H1 (cell line): ENCODE results near the gene TEX14. TPM values are rescaled to one million over a fixed set of nuclear protein-coding genes. Genes with fewer than 3 reads are reported as not detected.

Source experiments
- CTCF ChIA-PET: fragments of 300-600 bp; sonication (Branson Sonifier 250); formaldehyde crosslinking; loops from one replicate; lab custom pipeline; 2021; ENCODE audit not compliant: partially characterized antibody; lab: Charles Lee
- POLR2A ChIA-PET: fragments of 300-600 bp; sonication (Branson Sonifier 250); formaldehyde crosslinking; loops from one replicate; lab custom pipeline; 2021; ENCODE audit warnings: inconsistent platforms; ENCODE audit not compliant: partially characterized antibody; lab: Charles Lee
- DNase-seq, 2 experiments: peaks; one replicate each; pipeline versions ENCODE4 v3.0.0 to v3.0.0-alpha.2; 2010 to 2022; ENCODE audit warnings: low spot score in 2 of 2, low read depth in 1 of 2, mixed read lengths in 1 of 2
- FAIRE-seq: peaks from 2 replicates; lab custom pipeline; 2011; peaks lifted over from hg19 to GRCh38; lab: Jason Lieb, UNC
- H2AFZ ChIP-seq: 2 replicates; pipeline ENCODE4 v1.8.1; 2012; ENCODE audit warnings: low read length, inconsistent platforms
- H2AK5ac ChIP-seq: 2 replicates; pipeline ENCODE4 v1.6.1; 2013; ENCODE audit warnings: low read depth, low read length
- H2BK120ac ChIP-seq: replicated peaks from 2 replicates; pipeline ENCODE3; 2013; ENCODE audit warnings: low read depth, low read length, inconsistent platforms
- H2BK12ac ChIP-seq: 2 replicates; pipeline ENCODE4 v1.6.1; 2013; ENCODE audit warnings: low read depth, low read length
- H2BK15ac ChIP-seq: 2 replicates; pipeline ENCODE4 v1.6.1; 2013; ENCODE audit warnings: low read length
- H2BK20ac ChIP-seq: 2 replicates; pipeline ENCODE4 v1.6.1; 2013; ENCODE audit warnings: low read length
- H2BK5ac ChIP-seq: 2 replicates; pipeline ENCODE4 v1.6.1; 2013; ENCODE audit warnings: low read depth, low read length
- H3K14ac ChIP-seq: 2 replicates; pipeline ENCODE4 v1.6.1; 2013; ENCODE audit warnings: inconsistent platforms; ENCODE audit not compliant: insufficient read length
- H3K18ac ChIP-seq: 2 replicates; pipeline ENCODE4 v1.6.1; 2013; ENCODE audit warnings: low read length; ENCODE audit errors: extremely low read depth
- H3K23ac ChIP-seq: 2 replicates; pipeline ENCODE4 v1.6.1; 2013; ENCODE audit warnings: inconsistent platforms; ENCODE audit not compliant: insufficient read length
- H3K23me2 ChIP-seq: 2 replicates; pipeline ENCODE4 v1.6.1; 2013; ENCODE audit warnings: low read depth, low read length
- H3K27ac ChIP-seq: 2 replicates; pipeline ENCODE4 v1.6.1; 2011; ENCODE audit warnings: low read depth, low read length, inconsistent platforms
- H3K27me3 ChIP-seq, 4 experiments: replicated peaks in 1 of 4; 1 replicate in 1 of 4; 2 replicates in 3 of 4; pipeline versions ENCODE4 v1.6.1 to v1.8.1; 2011 to 2013; ENCODE audit warnings: low read length in 3 of 4, mild to moderate bottlenecking in 3 of 4, inconsistent platforms in 2 of 4, mixed read lengths in 2 of 4, moderate library complexity in 1 of 4; ENCODE audit not compliant: control insufficient read depth in 3 of 4, insufficient read depth in 3 of 4; ENCODE audit errors: extremely low read depth in 1 of 4
- H3K36me3 ChIP-seq, 4 experiments: 2 replicates each; pipeline versions ENCODE4 v1.6.1 to v1.8.1; 2011 to 2013; ENCODE audit warnings: mild to moderate bottlenecking in 4 of 4, low read length in 3 of 4, moderate library complexity in 2 of 4, control low read depth in 1 of 4, inconsistent platforms in 1 of 4; ENCODE audit not compliant: insufficient read depth in 4 of 4, control insufficient read depth in 2 of 4
- H3K4ac ChIP-seq: replicated peaks from 2 replicates; pipeline ENCODE3; 2013; ENCODE audit warnings: low read length, low read depth, mixed read lengths, inconsistent platforms; ENCODE audit not compliant: insufficient read length
- H3K4me1 ChIP-seq, 4 experiments: replicated peaks in 1 of 4; 1 replicate in 1 of 4; 2 replicates in 3 of 4; pipeline versions ENCODE4 v1.6.1 to v1.8.1; 2011 to 2013; ENCODE audit warnings: low read length in 3 of 4, inconsistent platforms in 2 of 4, mixed read lengths in 1 of 4; ENCODE audit not compliant: insufficient read depth in 4 of 4, control insufficient read depth in 3 of 4
- H3K4me2 ChIP-seq, 2 experiments: 2 replicates each; pipeline versions ENCODE4 v1.6.1 to v1.8.1; 2011 to 2013; ENCODE audit warnings: low read depth in 2 of 2, low read length in 2 of 2, control low read depth in 1 of 2, inconsistent platforms in 1 of 2, mild to moderate bottlenecking in 1 of 2; ENCODE audit not compliant: insufficient read depth in 1 of 2
- H3K4me3 ChIP-seq, 4 experiments: fragments of 200-600, 300-600 bp in 1 of 4; sonication (generic), shearing (Covaris generic), sonication (Bioruptor Twin) in 1 of 4; 2 replicates each; pipeline versions ENCODE4 v1.5.1 to v1.8.1; 2011 to 2016; ENCODE audit warnings: low read length in 4 of 4, low read depth in 3 of 4, control low read depth in 2 of 4, inconsistent platforms in 2 of 4, mild to moderate bottlenecking in 2 of 4, mixed read lengths in 1 of 4, moderate library complexity in 1 of 4; ENCODE audit not compliant: insufficient read depth in 2 of 4; ENCODE audit errors: extremely low read depth in 1 of 4
- H3K56ac ChIP-seq: replicated peaks from 2 replicates; pipeline ENCODE3; 2013; ENCODE audit warnings: low read depth, mild to moderate bottlenecking, mixed read lengths, low read length, inconsistent platforms; ENCODE audit not compliant: insufficient read length
- H3K79me1 ChIP-seq: 2 replicates; pipeline ENCODE4 v1.6.1; 2013; ENCODE audit warnings: low read depth, low read length, control low read depth
- H3K79me2 ChIP-seq, 2 experiments: 2 replicates each; pipeline versions ENCODE4 v1.6.1 to v1.8.1; 2012 to 2013; ENCODE audit warnings: low read length in 2 of 2, mild to moderate bottlenecking in 2 of 2, inconsistent platforms in 1 of 2; ENCODE audit not compliant: insufficient read depth in 2 of 2, control insufficient read depth in 1 of 2
- H3K9ac ChIP-seq, 4 experiments: replicated peaks in 1 of 4; 1 replicate in 1 of 4; 2 replicates in 3 of 4; pipeline versions ENCODE4 v1.6.1 to v1.8.1; 2011 to 2013; ENCODE audit warnings: low read depth in 3 of 4, low read length in 3 of 4, control low read depth in 2 of 4, mild to moderate bottlenecking in 2 of 4, moderate library complexity in 2 of 4, inconsistent platforms in 1 of 4; ENCODE audit errors: extremely low read depth in 1 of 4
- H3K9me3 ChIP-seq, 2 experiments: 2 replicates each; pipeline versions ENCODE4 v1.6.1 to v1.8.1; 2012 to 2013; ENCODE audit warnings: mild to moderate bottlenecking in 2 of 2, moderate library complexity in 2 of 2, control low read depth in 1 of 2, inconsistent platforms in 1 of 2, low read depth in 1 of 2, low read length in 1 of 2, mixed read lengths in 1 of 2; ENCODE audit not compliant: insufficient read depth in 2 of 2
- H4K20me1 ChIP-seq, 2 experiments: replicated peaks in 1 of 2; 2 replicates each; pipeline versions ENCODE3 to v1.8.1; 2011 to 2013; ENCODE audit warnings: inconsistent platforms in 2 of 2, low read length in 2 of 2, mild to moderate bottlenecking in 1 of 2; ENCODE audit not compliant: insufficient read depth in 2 of 2, control insufficient read depth in 1 of 2
- H4K5ac ChIP-seq: 2 replicates; pipeline ENCODE4 v1.6.1; 2013; ENCODE audit warnings: low read length, low read depth, mixed read lengths, inconsistent platforms; ENCODE audit not compliant: insufficient read length
- H4K8ac ChIP-seq: 2 replicates; pipeline ENCODE4 v1.8.0; 2013; ENCODE audit warnings: mild to moderate bottlenecking, moderate library complexity, low read length, inconsistent platforms; ENCODE audit not compliant: insufficient read depth; ENCODE audit errors: extremely low read depth
- H4K91ac ChIP-seq: replicated peaks from 2 replicates; pipeline ENCODE3; 2013; ENCODE audit warnings: low read length, mixed read lengths, inconsistent platforms; ENCODE audit not compliant: insufficient read length
- CBX8 ChIP-seq: fragments of 300-800, 300-1000 bp; sonication (generic); IDR thresholded peaks from 2 replicates; pipeline ENCODE4 v1.7.1; 2016; ENCODE audit warnings: low read depth, low read length, borderline replicate concordance
- CEBPB ChIP-seq: IDR thresholded peaks from 2 replicates; pipeline ENCODE4 v1.6.1; 2012; ENCODE audit warnings: low read depth, low read length
- CREB1 ChIP-seq: IDR thresholded peaks from 2 replicates; pipeline ENCODE4 v1.6.1; 2012; ENCODE audit warnings: inconsistent platforms
- CTBP2 ChIP-seq: IDR thresholded peaks from 2 replicates; pipeline ENCODE4 v1.7.0; 2011; ENCODE audit warnings: borderline replicate concordance, mild to moderate bottlenecking, moderate library complexity, mixed read lengths, low read length; ENCODE audit not compliant: insufficient read depth, insufficient read length
- EP300 ChIP-seq, 2 experiments: IDR thresholded peaks; 1 replicate in 1 of 2; 2 replicates in 1 of 2; pipeline ENCODE4 v1.6.1; 2011 to 2012; ENCODE audit warnings: low read depth in 2 of 2, low read length in 2 of 2, mild to moderate bottlenecking in 2 of 2, borderline replicate concordance in 1 of 2, inconsistent platforms in 1 of 2, moderate library complexity in 1 of 2
- GABPA ChIP-seq: IDR thresholded peaks from 2 replicates; pipeline ENCODE4 v1.6.1; 2011; ENCODE audit warnings: mild to moderate bottlenecking, low read length, moderate library complexity, borderline replicate concordance; ENCODE audit not compliant: insufficient read depth
- POLR2A ChIP-seq, 2 experiments: IDR thresholded peaks; 1 replicate in 1 of 2; 2 replicates in 1 of 2; pipeline ENCODE4 v1.6.1; 2011; ENCODE audit warnings: low read depth in 2 of 2, low read length in 2 of 2, mild to moderate bottlenecking in 2 of 2; ENCODE audit errors: control extremely low read depth in 1 of 2
- RNF2 ChIP-seq: fragments of 200-900, 300-1000 bp; sonication (generic); IDR thresholded peaks from 2 replicates; pipeline ENCODE4 v1.7.1; 2016; ENCODE audit warnings: borderline replicate concordance, low read depth, mild to moderate bottlenecking, antibody characterized with exemption, low read length; ENCODE audit not compliant: poor library complexity, severe bottlenecking; ENCODE audit errors: missing control alignments
- RXRA ChIP-seq: IDR thresholded peaks from 2 replicates; pipeline ENCODE4 v1.6.1; 2011; ENCODE audit warnings: low read depth, mild to moderate bottlenecking, low read length, moderate library complexity; ENCODE audit not compliant: insufficient read depth
- YY1 ChIP-seq: IDR thresholded peaks from 2 replicates; pipeline ENCODE4 v1.6.1; 2011; ENCODE audit warnings: low read depth, mild to moderate bottlenecking, low read length
- WGBS, 2 experiments: shearing (Covaris generic) in 1 of 2; methylation state at CpG; one replicate each; pipeline versions ENCODE4 v1.1.6 to v1.1.7; 2013 to 2015; ENCODE audit warnings: low lambda C conversion rate in 2 of 2, mixed read lengths in 2 of 2, inconsistent platforms in 1 of 2, low coverage in 1 of 2, missing lambda C conversion rate in 1 of 2; ENCODE audit not compliant: insufficient replicate concordance in 2 of 2, insufficient coverage in 1 of 2, insufficient read length in 1 of 2; ENCODE audit errors: extremely low coverage in 1 of 2, missing lambda C conversion rate in 1 of 2; 5-methylcytosine and 5-hydroxymethylcytosine counted together
- polyA plus RNA-seq, 7 experiments: library from polyadenylated mRNA; depleted of rRNA in 3 of 7; stranded (reverse) in 5 of 7; unstranded in 2 of 7; fragments of >200 nt in 5 of 7; fragments of 200-250 nt in 2 of 7; gene quantifications; 1 replicate in 5 of 7; 2 replicates in 1 of 7; 4 replicates in 1 of 7; pipeline versions ENCODE4 v1.2.1 to v1.2.3, GENCODE V29; 2011 to 2013; ENCODE audit warnings: missing spikeins in 2 of 7, mixed read lengths in 2 of 7
- total RNA-seq: library from RNA; stranded (reverse); fragmentation: NEBNext Ultra II Directional; extraction: Animal tissue kit (Norgen Biotek cat#: 25700); gene quantifications from 2 replicates; pipeline ENCODE4 v1.2.1, GENCODE V29; 2021
- TF ChIP-seq, protein P1 (sequence below): IDR thresholded peaks from 2 replicates; pipeline ENCODE4 v1.6.1; 2011; ENCODE audit warnings: low read length, improper control_type of control experiment

Gene TEX14
- total and polyA plus RNA-seq, 2 of the 8 experiments (the other 6 are each of a cell fraction or from before 2014, with no cell fraction given) = 0.83 to 2.5 TPM

DNA sequence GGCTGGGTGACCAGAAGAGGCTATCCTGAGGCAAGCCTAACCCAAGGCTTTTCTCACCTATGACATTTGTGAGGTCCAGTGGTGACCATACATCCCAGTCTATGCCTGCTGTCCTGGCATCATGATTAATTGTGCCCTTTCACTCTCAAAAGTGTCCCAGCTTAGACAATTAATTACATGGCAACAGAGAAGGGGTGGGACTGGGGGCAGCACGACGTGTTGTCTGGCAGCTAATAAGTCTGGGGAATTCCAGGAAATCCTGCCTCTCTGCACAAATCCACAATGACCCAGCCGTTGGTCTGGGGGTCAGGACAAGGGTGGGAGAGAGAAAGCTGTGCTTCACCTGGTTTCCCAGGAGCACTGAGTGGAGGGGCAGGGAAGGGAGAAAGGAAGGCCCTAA is 163.4 kb downstream of the TEX14 start:
- no peaks in the 10 kb centered on the region for H4K20me1 ChIP-seq
- H2BK15ac ChIP-seq = no peak overlapping the region
- H3K9ac ChIP-seq = no peak overlapping the region
- H2BK20ac ChIP-seq = no peak overlapping the region
- H3K27me3 ChIP-seq = peaks cover 0 to 5% (median 2%) of the 10 kb centered on the region in 4 experiments; a peak in 5 of 7 replicates
- peaks cover 12% of the 10 kb centered on the region for H3K23me2 ChIP-seq
- H3K18ac ChIP-seq = no peak overlapping the region
- no peaks in the 10 kb centered on the region for H3K79me2 ChIP-seq
- H4K91ac ChIP-seq = no peak overlapping the region
- H3K4me3 ChIP-seq = no peak overlapping the region
- H3K4ac ChIP-seq = no peak overlapping the region
- POLR2A ChIA-PET = interaction anchor here (0.8 to 5.1 kb wide), 5 partner anchors 9 to 103 kb away, joined by 3 to 28 read pairs (median 6); partner anchors contain the start of gene MTMR4
- H3K27ac ChIP-seq = no peak overlapping the region
- no peak overlapping the region for H3K14ac ChIP-seq
- H3K4me1 ChIP-seq = peaks cover 7 to 18% (median 9%) of the 10 kb centered on the region in 4 experiments
- no peaks in the 10 kb centered on the region for H3K9me3 ChIP-seq
- no peak overlapping the region for H4K8ac ChIP-seq
- WGBS, 2 experiments = 77% methylated on average over 3 of the region's 3 CpGs; no CpG with 5 or more reads in 1 of the 2 experiments
- TF ChIP-seq POLR2A (IDR thresholded peaks at IDR 0.05; ENCODE audit: control extremely low read depth in 1 of 2, low read depth in 2 of 2, low read length in 2 of 2) = no peak
- TF ChIP-seq, protein P1, sequence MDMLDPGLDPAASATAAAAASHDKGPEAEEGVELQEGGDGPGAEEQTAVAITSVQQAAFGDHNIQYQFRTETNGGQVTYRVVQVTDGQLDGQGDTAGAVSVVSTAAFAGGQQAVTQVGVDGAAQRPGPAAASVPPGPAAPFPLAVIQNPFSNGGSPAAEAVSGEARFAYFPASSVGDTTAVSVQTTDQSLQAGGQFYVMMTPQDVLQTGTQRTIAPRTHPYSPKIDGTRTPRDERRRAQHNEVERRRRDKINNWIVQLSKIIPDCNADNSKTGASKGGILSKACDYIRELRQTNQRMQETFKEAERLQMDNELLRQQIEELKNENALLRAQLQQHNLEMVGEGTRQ = no peak
- no peak for TF ChIP-seq RNF2
- no peak for TF ChIP-seq GABPA
- TF ChIP-seq CEBPB = no peak
- TF ChIP-seq CREB1 = no peak
- no peak for TF ChIP-seq EP300 (IDR thresholded peaks at IDR 0.05; ENCODE audit: borderline replicate concordance in 1 of 2, low read depth in 2 of 2, low read length in 2 of 2)
- no peak for TF ChIP-seq CTBP2
- TF ChIP-seq CBX8 = no peak
- TF ChIP-seq YY1 = no peak
- TF ChIP-seq RXRA = no peak
- no peak overlapping the region for H2BK5ac ChIP-seq
- H3K23ac ChIP-seq = no peak overlapping the region
- no peak overlapping the region for H2AFZ ChIP-seq
- no peak overlapping the region for H3K4me2 ChIP-seq
- H2AK5ac ChIP-seq = 0 out of 2 replicates have a peak overlapping the region, but pooled peaks have one; percentile 68
- H4K5ac ChIP-seq = no peak overlapping the region
- CTCF ChIA-PET = interaction anchor here (0.7 to 16.5 kb wide), 8 partner anchors 8 to 477 kb away, joined by 3 to 163 read pairs (median 6); a partner anchor contains a TSS
- no peak overlapping the region for H2BK12ac ChIP-seq
- FAIRE-seq = no peak
- DNase-seq = no peak
- H2BK120ac ChIP-seq = no peak overlapping the region
- H3K36me3 ChIP-seq = no peaks in the 10 kb centered on the region
- H3K79me1 ChIP-seq = no peaks in the 10 kb centered on the region
- H3K56ac ChIP-seq = no peak overlapping the region
